HepG2 (cell line): ENCODE measurements around the gene PKM. TPM values are rescaled to one million over a fixed set of nuclear protein-coding genes. Genes with fewer than 3 reads are reported as not detected.
A peak's percentile ranks its signal among the peaks of the same experiment; 100 is the strongest.

ENCODE experiments used
- ATAC-seq: fragments of 200-7000 bp; cut with Tn5 transposase; 3 replicates; pipeline ENCODE4 v1.9.1; 2020; ENCODE audit warnings: mild to moderate bottlenecking, moderate library complexity
- BruUV-seq: library from RNA; stranded (reverse); fragments of 400-500 nt; replicated peaks from 2 replicates; lab custom pipeline; 2021; lab: Mats Ljungman, UMichigan
- CTCF ChIA-PET: fragments of 300-600 bp; formaldehyde crosslinking; extraction: SDS; loops from one replicate; lab custom pipeline; 2021; ENCODE audit warnings: low total read pairs, inconsistent platforms, low intra/inter-chr PET ratio; lab: Yijun Ruan, JAX
- POLR2A ChIA-PET: fragments of 350-600 bp; sonication (Branson Sonifier 250); formaldehyde crosslinking; loops from one replicate; lab custom pipeline; 2020; ENCODE audit warnings: antibody characterized with exemption, inconsistent platforms; lab: Yijun Ruan, JAX
- DNase-seq: peaks from one replicate; pipeline ENCODE4 v3.0.0-alpha.2; 2015; ENCODE audit warnings: low spot score
- FAIRE-seq: peaks from 3 replicates; lab custom pipeline; 2011; peaks lifted over from hg19 to GRCh38; lab: Jason Lieb, UNC
- H2AFZ ChIP-seq: one replicate; pipeline ENCODE4 v1.6.1; 2011; ENCODE audit warnings: low read length, inconsistent platforms
- H3K27ac ChIP-seq: fragments of 300-600 bp; 3 replicates; pipeline ENCODE4 v1.8.0; 2011; ENCODE audit warnings: mixed run types, mild to moderate bottlenecking, mixed read lengths, low read length, inconsistent platforms; ENCODE audit not compliant: insufficient read depth; ENCODE audit errors: extremely low read length
- H3K27me3 ChIP-seq, 2 experiments: fragments of 200-600 bp in 1 of 2; 2 replicates in 1 of 2; 3 replicates in 1 of 2; pipeline versions ENCODE4 v1.6.0 to v1.8.0; 2011; ENCODE audit warnings: low read length in 2 of 2, mild to moderate bottlenecking in 2 of 2, moderate library complexity in 2 of 2, inconsistent platforms in 1 of 2; ENCODE audit not compliant: insufficient read depth in 2 of 2, control insufficient read depth in 1 of 2
- H3K36me3 ChIP-seq, 2 experiments: fragments of 200-600 bp in 1 of 2; replicated peaks in 1 of 2; 2 replicates in 1 of 2; 3 replicates in 1 of 2; pipeline versions ENCODE4 v1.5.1 to v1.8.0; 2011; ENCODE audit warnings: low read length in 2 of 2, inconsistent platforms in 1 of 2; ENCODE audit not compliant: insufficient read depth in 2 of 2, control insufficient read depth in 1 of 2
- H3K4me1 ChIP-seq: 2 replicates; pipeline ENCODE4 v1.5.1; 2012; ENCODE audit warnings: low read length, inconsistent platforms; ENCODE audit not compliant: insufficient read depth
- H3K4me2 ChIP-seq: 2 replicates; pipeline ENCODE4 v1.6.0; 2011; ENCODE audit warnings: low read depth, low read length, inconsistent platforms
- H3K4me3 ChIP-seq, 3 experiments: fragments of 200-600 bp in 1 of 3; sonication (generic), shearing (Covaris generic) in 1 of 3; replicated peaks in 1 of 3; 2 replicates each; pipeline ENCODE4 v1.5.1; 2011 to 2016; ENCODE audit warnings: low read length in 3 of 3, inconsistent platforms in 2 of 3, low read depth in 2 of 3, mild to moderate bottlenecking in 2 of 3, control low read depth in 1 of 3, mixed read lengths in 1 of 3; ENCODE audit not compliant: insufficient read depth in 1 of 3
- H3K79me2 ChIP-seq: one replicate; pipeline ENCODE4 v1.6.1; 2011; ENCODE audit warnings: low read length, inconsistent platforms; ENCODE audit not compliant: insufficient read depth
- H3K9ac ChIP-seq: 2 replicates; pipeline ENCODE4 v1.6.0; 2011; ENCODE audit warnings: mild to moderate bottlenecking, low read depth, low read length, inconsistent platforms; ENCODE audit not compliant: insufficient read depth
- H3K9me3 ChIP-seq: 2 replicates; pipeline ENCODE4 v1.5.1; 2012; ENCODE audit warnings: mild to moderate bottlenecking, low read length
- H4K20me1 ChIP-seq: 2 replicates; pipeline ENCODE4 v1.6.0; 2011; ENCODE audit warnings: inconsistent platforms, mild to moderate bottlenecking, low read length, moderate library complexity; ENCODE audit not compliant: insufficient read depth
- CERS6 ChIP-seq: sonication (generic); formaldehyde crosslinking; IDR thresholded peaks from 2 replicates; pipeline ENCODE4 v1.5.0; 2020; ENCODE audit warnings: missing genetic modification reagents
- CREB1 ChIP-seq, 2 experiments: fragments of 450-650 bp in 1 of 2; IDR thresholded peaks; 2 replicates each; pipeline ENCODE4 v1.6.1; 2016 to 2017; ENCODE audit warnings: control low read depth in 1 of 2, mild to moderate bottlenecking in 1 of 2, missing compliant biosample characterization in 1 of 2, missing genetic modification characterization in 1 of 2
- GRHL1 ChIP-seq: sonication (generic); formaldehyde crosslinking; conservative IDR thresholded peaks from 2 replicates; pipeline ENCODE4 v1.8.0; 2022; ENCODE audit warnings: missing genetic modification reagents
- HNRNPLL ChIP-seq: fragments of 200-400 bp; formaldehyde crosslinking; IDR thresholded peaks from 2 replicates; pipeline ENCODE4 v1.6.1; 2017; ENCODE audit warnings: mild to moderate bottlenecking, low read depth, low read length; ENCODE audit not compliant: poor library complexity, severe bottlenecking
- MAZ ChIP-seq, 2 experiments: sonication (generic) in 1 of 2; formaldehyde crosslinking in 1 of 2; IDR thresholded peaks; 2 replicates each; pipeline versions ENCODE4 v1.5.0 to v1.6.1; 2012 to 2020; ENCODE audit warnings: low read depth in 2 of 2, mild to moderate bottlenecking in 2 of 2, borderline replicate concordance in 1 of 2, improper control_type of control experiment in 1 of 2, low read length in 1 of 2, missing genetic modification reagents in 1 of 2, moderate library complexity in 1 of 2
- NPAS2 ChIP-seq: sonication (generic); formaldehyde crosslinking; IDR thresholded peaks from 2 replicates; pipeline ENCODE4 v1.8.0; 2022; ENCODE audit warnings: mild to moderate bottlenecking, missing genetic modification reagents, borderline replicate concordance
- PHB2 ChIP-seq: fragments of 450-650 bp; IDR thresholded peaks from 2 replicates; pipeline ENCODE4 v1.6.1; 2018; ENCODE audit not compliant: partially characterized antibody
- PTBP1 ChIP-seq: fragments of 200-400 bp; formaldehyde crosslinking; IDR thresholded peaks from 2 replicates; pipeline ENCODE4 v1.6.1; 2018; ENCODE audit warnings: low read length, low read depth; ENCODE audit not compliant: poor library complexity, severe bottlenecking
- ZNF121 ChIP-seq: sonication (generic); formaldehyde crosslinking; IDR thresholded peaks from 2 replicates; pipeline ENCODE4 v1.5.0; 2020; ENCODE audit warnings: mild to moderate bottlenecking, missing genetic modification reagents
- ZNF331 ChIP-seq: sonication (generic); formaldehyde crosslinking; IDR thresholded peaks from 2 replicates; pipeline ENCODE4 v1.4.0; 2020; ENCODE audit warnings: missing genetic modification reagents
- ZNF710 ChIP-seq: sonication (generic); formaldehyde crosslinking; IDR thresholded peaks from 2 replicates; pipeline ENCODE4 v1.5.0; 2020; ENCODE audit warnings: mild to moderate bottlenecking, missing genetic modification reagents, borderline replicate concordance
- WGBS: methylation state at CpG from one replicate; pipeline ENCODE4 v1.1.6; 2017; ENCODE audit warnings: low lambda C conversion rate; 5-methylcytosine and 5-hydroxymethylcytosine counted together
- in situ Hi-C: cut with HindIII; loops from 2 replicates; pipeline ENCODE4 v1.10.0; 2017; ENCODE audit warnings: low pct_unique_long_range_greater_than_20kb; ENCODE audit not compliant: extremely low pct_ligation_motif_present
- intact Hi-C: fragments of 100-400 bp; cut with micrococcal nuclease; formaldehyde crosslinking; loops from one replicate; pipeline ENCODE4 v1.10.0; 2022; ENCODE audit not compliant: unreplicated experiment
- polyA plus RNA-seq, 8 experiments: library from polyadenylated mRNA; depleted of rRNA in 3 of 8; stranded (reverse) in 7 of 8; unstranded in 1 of 8; fragments of >200 nt; fragmentation: Illumina TruSeq in 4 of 8; extraction: Trizol in 4 of 8; gene quantifications; 2 replicates each; pipeline versions ENCODE4 v1.2.1 to v1.2.3, GENCODE V29; 2011 to 2016; ENCODE audit warnings: low read depth in 4 of 8, missing spikeins in 1 of 8, mixed read lengths in 1 of 8; ENCODE audit not compliant: insufficient read depth in 1 of 8
- total RNA-seq, 5 experiments: library from RNA; depleted of rRNA; stranded (reverse); fragments of >200 nt; fragmentation: Illumina TruSeq; extraction: Trizol; gene quantifications; 2 replicates each; pipeline ENCODE4 v1.2.3, GENCODE V29; 2016; ENCODE audit warnings: low read depth in 1 of 5

Gene PKM
- total and polyA plus RNA-seq, 2 of the 13 experiments (the other 11 are each of a cell fraction or from before 2014, with no cell fraction given): 488 to 780 TPM

GRCh38 chr15:72168808-72169190 is 62.2 kb downstream of the PKM start (continued):
- TF ChIP-seq ZNF710 (CRISPR knock-in tag): no peak
- no peak for TF ChIP-seq PTBP1
- no peak for TF ChIP-seq PHB2
- no peak for TF ChIP-seq ZNF121 (CRISPR knock-in tag)
- TF ChIP-seq ZNF331 (CRISPR knock-in tag): no peak
- no peak for TF ChIP-seq GRHL1
- no peak for TF ChIP-seq MAZ (IDR thresholded peaks at IDR 0.05; ENCODE audit: borderline replicate concordance, low read depth, low read length)
- no peak for TF ChIP-seq MAZ (CRISPR knock-in tag; IDR thresholded peaks at IDR 0.05; ENCODE audit: low read depth)

GRCh38 chr15:72168131-72168807 is 62.7 kb downstream of the PKM start:
- intact Hi-C loops: no loop called here
- CTCF ChIA-PET: no interaction called here
- TF ChIP-seq CERS6 (CRISPR knock-in tag) (no peak), CREB1 (IDR thresholded peaks at IDR 0.05) (no peak), CREB1 (CRISPR knock-in tag; IDR thresholded peaks at IDR 0.05) (no peak), NPAS2 (CRISPR knock-in tag) (no peak), HNRNPLL (no peak), PTBP1 (no peak)

More at GRCh38 chr15:72168131-72168807, 62.7 kb downstream of the PKM start:
- Histone ChIP-seq H3K4me2 (no peak overlapping the region; the same call in 1 of the 2 replicates), H3K9ac (no peak overlapping the region), H3K4me1 (peaks cover 26% of the 10 kb centered on the region), H3K9me3 (no peaks in the 10 kb centered on the region), H3K27ac (no peak overlapping the region), H3K4me3 (no peak overlapping the region), H2AFZ (no peak overlapping the region), H3K79me2 (no peaks in the 10 kb centered on the region), H3K27me3 (peaks cover 6 to 38% of the 10 kb centered on the region in 2 experiments; a peak in 3 of 5 replicates), H3K36me3 (no peaks in the 10 kb centered on the region), H4K20me1 (no peaks in the 10 kb centered on the region)
- FAIRE-seq (no peak), ATAC-seq (peak; percentile 41), DNase-seq (no peak)
- WGBS: 0% methylated on average over 4 of the region's 7 CpGs
- POLR2A ChIA-PET: no interaction called here
- BruUV-seq: no TSS peak
- in situ Hi-C loops: no loop called here
